ENCODE data around the gene SDHAF4.
"Not testable (repeated sequence)": the region's sequence is repeated elsewhere in the genome, so short reads cannot be mapped to it uniquely, and the experiment has no call there.

SDHAF4 gene

DNA sequence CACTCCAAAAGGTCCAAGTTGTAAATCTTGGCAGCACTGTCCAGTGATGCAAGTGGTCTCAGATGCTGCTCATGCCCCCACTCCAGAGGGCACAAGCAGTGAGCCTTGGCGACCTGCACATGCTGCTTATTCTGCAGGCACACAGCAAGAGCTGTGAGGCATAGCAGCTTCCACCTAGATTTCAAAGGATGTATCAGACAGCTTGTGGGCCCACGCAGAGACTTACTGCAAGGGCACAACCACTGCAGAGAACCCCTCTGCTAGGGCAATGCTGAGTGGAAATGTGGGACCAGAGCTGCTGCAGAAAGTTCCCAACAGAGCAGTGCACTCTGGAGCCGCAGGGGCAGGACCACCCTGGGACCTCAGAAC, 26.4 kb downstream of the SDHAF4 start:
- no peak for DNase-seq

- DNase-seq: peak; percentile 42
Observed at GRCh38 chr6:70599187-70599586, 32.5 kb downstream of the SDHAF4 start.

DNA sequence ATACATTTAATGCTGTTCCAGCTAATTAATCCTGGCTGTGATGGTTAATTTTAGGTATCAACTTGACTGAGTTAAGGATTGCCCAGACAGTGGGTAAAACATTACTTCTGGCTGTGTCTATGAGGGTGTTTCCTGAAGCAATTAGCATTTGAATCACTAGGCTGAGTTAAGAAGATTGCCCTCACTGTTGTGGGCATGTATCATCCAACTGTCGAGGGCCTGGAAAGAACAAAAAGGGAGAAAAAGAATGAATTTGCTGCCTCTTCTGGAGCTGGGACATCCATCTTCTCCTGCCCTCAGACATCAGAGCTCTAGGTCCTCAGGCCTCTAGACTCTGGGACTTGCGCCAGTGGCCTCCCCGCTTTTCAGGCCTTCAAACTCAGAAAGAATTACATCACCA, 34.3 kb downstream of the SDHAF4 start:
- no peak for DNase-seq

- no peak for DNase-seq
Observed at GRCh38 chr6:70604254-70604653, 37.5 kb downstream of the SDHAF4 start.

GRCh38 chr6:70607371-70607770, 40.6 kb downstream of the SDHAF4 start:
- not testable (repeated sequence) for DNase-seq

GRCh38 chr6:70609181-70609580, 42.5 kb downstream of the SDHAF4 start:
- DNase-seq: not testable (repeated sequence)

- no peak for DNase-seq
Observed at GRCh38 chr6:70616728-70617260, 50.1 kb downstream of the SDHAF4 start.

- DNase-seq: no peak
Observed at GRCh38 chr6:70620746-70621145, 54.0 kb downstream of the SDHAF4 start.

DNA sequence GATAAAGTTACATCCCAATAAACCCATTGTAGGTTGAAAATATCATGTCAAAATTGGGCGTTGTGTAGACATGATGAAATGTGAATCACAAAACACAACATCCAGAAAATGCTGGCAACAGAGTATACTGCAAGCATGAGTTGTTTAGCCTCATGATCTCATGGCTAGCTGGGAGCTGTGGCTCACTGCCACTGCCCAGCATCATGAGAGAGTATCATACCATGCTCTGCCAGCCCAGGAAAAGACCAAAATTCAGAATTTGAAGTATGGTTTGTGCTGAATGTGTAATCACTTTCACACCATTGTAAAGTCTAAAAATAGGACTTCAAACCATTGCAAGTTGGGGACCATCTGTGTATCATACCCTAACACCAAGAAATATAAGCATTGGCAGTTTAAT, 55.7 kb downstream of the SDHAF4 start:
- DNase-seq: no peak

GRCh38 chr6:70625436-70625835, 58.7 kb downstream of the SDHAF4 start:
- no peak for DNase-seq

DNA sequence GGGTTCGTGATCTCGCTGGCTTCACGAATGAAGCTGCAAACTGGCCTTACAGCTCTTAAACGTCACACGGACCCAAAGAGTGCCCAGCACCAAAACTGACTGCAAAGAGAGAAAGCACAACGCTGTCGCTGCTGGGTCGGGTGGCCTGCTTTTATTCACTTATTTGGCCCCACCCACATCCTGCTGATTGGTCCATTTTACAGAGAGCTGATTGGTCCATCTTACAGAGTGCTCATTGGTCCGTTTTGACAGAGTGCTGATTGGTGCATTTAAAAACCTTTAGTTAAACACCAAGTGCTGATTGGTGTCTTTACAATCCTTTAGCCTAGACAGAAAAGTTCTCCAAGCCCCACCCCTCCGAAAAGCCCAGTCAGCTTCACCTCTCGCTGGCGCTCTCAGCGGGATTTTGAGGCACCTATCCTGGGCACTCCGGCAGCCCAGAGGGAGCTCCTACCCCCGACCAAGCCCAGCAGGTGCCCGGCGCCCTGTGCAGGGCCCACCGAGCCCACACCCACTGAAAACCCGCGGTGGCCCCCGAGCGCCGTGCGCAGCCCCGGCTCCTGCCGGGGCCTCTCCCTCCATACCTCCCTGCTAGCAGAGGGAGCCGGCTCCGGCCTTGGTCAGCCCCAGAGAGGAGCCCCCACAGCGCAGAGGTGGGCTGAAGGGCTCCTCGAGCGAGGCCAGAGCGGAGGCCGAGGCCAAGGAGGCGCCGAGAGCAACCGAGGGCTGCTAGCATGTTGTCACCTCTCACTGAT, 60.9 kb downstream of the SDHAF4 start:
- no peak for DNase-seq

DNA sequence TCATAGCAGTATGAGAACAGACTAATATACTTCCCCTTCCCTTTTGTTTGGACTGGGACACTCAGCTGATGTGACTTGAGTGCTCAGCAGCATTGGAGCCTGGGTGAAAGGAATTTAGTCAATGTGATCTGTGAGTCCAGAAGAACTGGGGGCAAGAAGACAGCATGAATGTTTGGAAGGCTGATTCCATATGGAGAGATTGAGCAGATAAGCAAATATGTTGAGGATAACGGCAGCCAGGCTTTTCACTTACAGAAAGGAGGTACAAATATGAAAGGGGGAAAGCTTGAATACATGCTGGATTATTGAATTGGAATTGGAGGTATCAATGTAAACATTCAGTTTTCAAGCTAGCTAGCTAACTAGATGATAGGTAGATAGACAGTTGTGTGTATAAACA, 63.2 kb downstream of the SDHAF4 start:
- no peak for DNase-seq

- DNase-seq: no peak
Observed at GRCh38 chr6:70633870-70634269, 67.1 kb downstream of the SDHAF4 start.

GRCh38 chr6:70636596-70636995, 69.9 kb downstream of the SDHAF4 start:
- no peak for DNase-seq

DNA sequence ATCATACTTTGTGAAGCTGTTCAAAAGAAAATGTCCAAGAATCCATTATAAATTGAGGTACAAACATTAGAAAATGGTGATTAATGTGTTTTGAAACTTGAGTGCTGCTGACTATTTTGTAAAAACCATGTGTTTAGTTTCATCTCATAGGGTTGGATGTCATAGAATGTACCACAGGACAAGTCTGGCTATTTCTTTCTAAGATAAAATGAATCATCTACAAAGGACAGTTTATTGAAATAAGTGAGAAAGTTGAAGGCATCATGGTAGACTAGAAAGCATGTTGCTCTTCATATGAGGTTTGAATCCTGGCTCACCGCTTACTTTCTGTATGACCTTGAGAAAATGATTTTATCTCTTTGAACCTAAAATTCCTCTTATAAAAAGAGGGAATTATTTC, 71.7 kb downstream of the SDHAF4 start:
- DNase-seq: no peak
